Adipocyte (in vitro differentiated cells): ENCODE results near the gene CCDC88C.

Experiments used
- DNase-seq: peaks from one replicate; pipeline ENCODE4 v3.0.0-alpha.2; 2015; ENCODE audit warnings: low read depth
- H3K27me3 ChIP-seq: replicated peaks from 2 replicates; pipeline ENCODE4 v1.7.0; 2013; ENCODE audit warnings: mild to moderate bottlenecking, low read length, moderate library complexity; ENCODE audit not compliant: control insufficient read depth, insufficient read depth
- H3K36me3 ChIP-seq: 2 replicates; pipeline ENCODE4 v1.7.0; 2013; ENCODE audit warnings: low read length, mild to moderate bottlenecking, moderate library complexity; ENCODE audit not compliant: control insufficient read depth, insufficient read depth, severe bottlenecking
- H3K4me1 ChIP-seq: 2 replicates; pipeline ENCODE4 v1.7.0; 2013; ENCODE audit warnings: mild to moderate bottlenecking, low read length, moderate library complexity; ENCODE audit not compliant: control insufficient read depth, insufficient read depth
- H3K4me3 ChIP-seq: 2 replicates; pipeline ENCODE4 v1.7.0; 2013; ENCODE audit warnings: mild to moderate bottlenecking, low read length, moderate library complexity
- H3K9ac ChIP-seq: 2 replicates; pipeline ENCODE4 v1.7.0; 2013; ENCODE audit warnings: mild to moderate bottlenecking, low read length, moderate library complexity
- H3K9me3 ChIP-seq: 2 replicates; pipeline ENCODE4 v1.7.0; 2013; ENCODE audit warnings: mild to moderate bottlenecking, low read length, moderate library complexity; ENCODE audit not compliant: control insufficient read depth

The CCDC88C gene

GRCh38 chr14:91258011-91258618 is 159.5 kb downstream of the CCDC88C start:
- Histone ChIP-seq H3K27me3 (no peaks in the 10 kb centered on the region), H3K4me1 (no peaks in the 10 kb centered on the region), H3K9me3 (no peaks in the 10 kb centered on the region), H3K9ac (no peak overlapping the region), H3K4me3 (no peak overlapping the region), H3K36me3 (no peaks in the 10 kb centered on the region)
- DNase-seq, result no peak

GRCh38 chr14:91257328-91258010 is 160.2 kb downstream of the CCDC88C start:
- no peaks in the 10 kb centered on the region for H3K27me3 ChIP-seq
- H3K36me3 ChIP-seq, result no peaks in the 10 kb centered on the region
- H3K9ac ChIP-seq, result no peak overlapping the region
- H3K9me3 ChIP-seq, result no peaks in the 10 kb centered on the region
- H3K4me3 ChIP-seq, result no peak overlapping the region
- H3K4me1 ChIP-seq, result peaks cover 5% of the 10 kb centered on the region
- no peak for DNase-seq

GRCh38 chr14:91256661-91257060 is 161.0 kb downstream of the CCDC88C start:
- Histone ChIP-seq H3K9ac (no peak overlapping the region), H3K27me3 (no peaks in the 10 kb centered on the region), H3K36me3 (no peaks in the 10 kb centered on the region), H3K9me3 (no peaks in the 10 kb centered on the region), H3K4me1 (peaks cover 5% of the 10 kb centered on the region), H3K4me3 (no peak overlapping the region)
- DNase-seq, result peak; percentile 52

GRCh38 chr14:91255026-91255695 is 162.5 kb downstream of the CCDC88C start:
- Histone ChIP-seq H3K36me3 (no peaks in the 10 kb centered on the region), H3K9me3 (no peaks in the 10 kb centered on the region), H3K9ac (no peak overlapping the region), H3K27me3 (no peaks in the 10 kb centered on the region), H3K4me3 (no peak overlapping the region), H3K4me1 (peaks cover 5% of the 10 kb centered on the region)
- DNase-seq, result no peak

GRCh38 chr14:91254461-91254860 is 163.2 kb downstream of the CCDC88C start:
- Histone ChIP-seq H3K4me1 (peaks cover 5% of the 10 kb centered on the region), H3K4me3 (no peak overlapping the region), H3K36me3 (no peaks in the 10 kb centered on the region), H3K9ac (no peak overlapping the region), H3K27me3 (no peaks in the 10 kb centered on the region), H3K9me3 (no peaks in the 10 kb centered on the region)
- no peak for DNase-seq

- Histone ChIP-seq H3K36me3 (no peaks in the 10 kb centered on the region), H3K9ac (peak overlapping the region; percentile 55), H3K27me3 (no peaks in the 10 kb centered on the region), H3K4me1 (peaks cover 5% of the 10 kb centered on the region), H3K9me3 (no peaks in the 10 kb centered on the region), H3K4me3 (peak overlapping the region; percentile 79)
- DNase-seq, result no peak
Observed at GRCh38 chr14:91253795-91254323, 163.8 kb downstream of the CCDC88C start.

- Histone ChIP-seq H3K36me3 (no peaks in the 10 kb centered on the region), H3K27me3 (no peaks in the 10 kb centered on the region), H3K9me3 (no peaks in the 10 kb centered on the region), H3K4me3 (peak overlapping the region; percentile 79), H3K9ac (peak overlapping the region; percentile 71), H3K4me1 (peaks cover 5% of the 10 kb centered on the region)
- peak; percentile 66 for DNase-seq
Observed at GRCh38 chr14:91252871-91253794, 164.5 kb downstream of the CCDC88C start.

- Histone ChIP-seq H3K27me3 (no peaks in the 10 kb centered on the region), H3K4me3 (no peak overlapping the region), H3K36me3 (no peaks in the 10 kb centered on the region), H3K4me1 (peaks cover 5% of the 10 kb centered on the region), H3K9me3 (no peaks in the 10 kb centered on the region), H3K9ac (no peak overlapping the region)
- no peak for DNase-seq
Observed at GRCh38 chr14:91250912-91251311, 166.7 kb downstream of the CCDC88C start.

- no peaks in the 10 kb centered on the region for H3K27me3 ChIP-seq
- H3K4me1 ChIP-seq, result peaks cover 5% of the 10 kb centered on the region
- no peak overlapping the region for H3K4me3 ChIP-seq
- DNase-seq, result no peak
- H3K9ac ChIP-seq, result no peak overlapping the region
- no peaks in the 10 kb centered on the region for H3K9me3 ChIP-seq
- H3K36me3 ChIP-seq, result no peaks in the 10 kb centered on the region
Observed at GRCh38 chr14:91249841-91250616, 167.6 kb downstream of the CCDC88C start.

- H3K4me3 ChIP-seq, result no peak overlapping the region
- no peaks in the 10 kb centered on the region for H3K9me3 ChIP-seq
- no peaks in the 10 kb centered on the region for H3K36me3 ChIP-seq
- no peaks in the 10 kb centered on the region for H3K27me3 ChIP-seq
- no peak overlapping the region for H3K9ac ChIP-seq
- DNase-seq, result no peak
- H3K4me1 ChIP-seq, result peaks cover 21% of the 10 kb centered on the region
Observed at GRCh38 chr14:91246051-91246852, 171.4 kb downstream of the CCDC88C start.
